HG02678 (cell line): Measurements from ENCODE around the gene FNDC3B.

Experiments used
- ATAC-seq: cut with Tn5 transposase; IDR thresholded peaks from one replicate; pipeline ENCODE4 v1.9.1; 2021; ENCODE audit warnings: mild to moderate bottlenecking, moderate library complexity; ENCODE audit not compliant: unreplicated experiment

Gene FNDC3B

DNA sequence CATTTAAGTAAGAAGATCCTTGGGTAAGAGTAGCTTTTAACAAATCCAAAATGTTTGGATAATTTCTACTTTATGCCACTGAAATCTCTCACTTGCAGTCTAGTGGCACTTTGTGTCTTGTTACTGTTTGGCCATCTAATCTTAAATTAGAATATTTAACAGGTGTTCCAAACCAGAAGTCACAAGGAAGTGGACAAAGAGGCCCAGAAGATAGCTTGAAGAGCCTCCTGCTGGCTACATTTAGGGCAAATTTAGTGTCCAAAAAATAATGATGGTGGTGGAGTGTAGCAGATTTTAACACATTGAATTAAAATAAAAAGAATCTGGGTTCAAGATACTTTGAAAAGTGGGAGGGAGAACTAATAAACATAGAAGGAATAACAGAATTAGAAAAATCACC lies 236.7 kb downstream of the FNDC3B start:
- ATAC-seq = no peak

DNA sequence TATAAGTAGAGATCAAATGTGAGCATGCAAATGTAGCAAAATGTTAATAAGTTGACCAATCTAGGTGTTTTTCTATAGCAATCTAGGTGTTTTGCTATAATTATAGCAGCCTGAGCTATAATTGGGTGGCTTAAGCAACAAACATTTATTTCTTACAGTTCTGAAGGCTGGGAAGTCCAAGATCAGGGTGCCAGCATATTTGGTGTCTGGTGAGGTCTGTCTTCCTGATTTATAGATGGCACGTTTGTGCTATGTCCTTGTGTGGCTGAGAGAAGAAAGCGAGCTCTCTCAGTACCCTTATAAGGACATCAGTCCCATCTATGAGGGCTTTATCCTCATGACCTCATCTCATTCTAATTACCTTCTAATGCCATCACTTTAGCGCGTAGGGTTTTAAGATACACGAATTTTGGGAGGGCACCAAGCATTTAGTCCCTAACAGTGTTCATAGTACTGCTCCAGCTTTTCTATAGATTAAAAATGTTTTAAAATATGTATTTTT lies 237.8 kb downstream of the FNDC3B start:
- ATAC-seq = no peak

DNA sequence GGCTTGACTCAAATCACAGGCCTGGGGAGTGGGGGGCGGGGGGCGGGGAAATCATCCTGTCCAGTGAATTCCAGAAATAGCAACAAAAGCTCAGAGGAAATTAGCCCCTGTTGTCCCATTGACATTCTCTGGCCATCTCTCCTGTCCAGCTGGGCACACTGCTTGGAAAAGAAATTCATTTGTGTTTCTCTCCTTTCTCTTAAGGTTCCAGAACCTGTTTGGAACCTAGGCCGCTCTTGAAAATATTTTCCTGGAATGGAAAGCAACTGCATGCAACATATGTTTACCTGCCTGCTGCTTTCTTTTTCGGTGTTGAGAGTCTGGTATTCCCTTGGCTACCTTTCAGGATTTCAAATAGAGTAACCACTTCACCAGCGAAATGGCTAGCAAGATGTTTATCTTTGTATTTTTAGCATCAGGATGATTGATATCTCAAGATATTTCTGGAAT lies 239.8 kb downstream of the FNDC3B start:
- ATAC-seq = no peak

DNA sequence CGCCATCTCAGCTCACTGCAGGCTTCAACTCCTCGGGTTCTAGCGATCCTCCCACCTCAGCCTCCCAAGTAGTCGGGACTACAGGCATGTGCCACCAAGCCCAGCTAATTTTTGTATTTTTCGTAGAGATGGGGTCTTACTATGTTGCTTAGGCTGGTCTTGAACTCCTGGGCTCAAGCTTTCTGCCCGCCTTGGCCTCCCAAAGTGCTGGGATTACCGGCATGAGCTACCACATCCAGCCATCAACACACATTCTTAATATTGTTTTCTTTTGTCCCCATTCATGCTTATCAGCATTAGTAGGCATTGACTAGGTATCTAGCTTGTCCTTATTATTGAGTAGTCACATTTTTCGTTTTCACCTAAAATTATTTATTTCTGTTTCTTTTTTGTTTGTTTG lies 240.6 kb downstream of the FNDC3B start:
- ATAC-seq = no peak

DNA sequence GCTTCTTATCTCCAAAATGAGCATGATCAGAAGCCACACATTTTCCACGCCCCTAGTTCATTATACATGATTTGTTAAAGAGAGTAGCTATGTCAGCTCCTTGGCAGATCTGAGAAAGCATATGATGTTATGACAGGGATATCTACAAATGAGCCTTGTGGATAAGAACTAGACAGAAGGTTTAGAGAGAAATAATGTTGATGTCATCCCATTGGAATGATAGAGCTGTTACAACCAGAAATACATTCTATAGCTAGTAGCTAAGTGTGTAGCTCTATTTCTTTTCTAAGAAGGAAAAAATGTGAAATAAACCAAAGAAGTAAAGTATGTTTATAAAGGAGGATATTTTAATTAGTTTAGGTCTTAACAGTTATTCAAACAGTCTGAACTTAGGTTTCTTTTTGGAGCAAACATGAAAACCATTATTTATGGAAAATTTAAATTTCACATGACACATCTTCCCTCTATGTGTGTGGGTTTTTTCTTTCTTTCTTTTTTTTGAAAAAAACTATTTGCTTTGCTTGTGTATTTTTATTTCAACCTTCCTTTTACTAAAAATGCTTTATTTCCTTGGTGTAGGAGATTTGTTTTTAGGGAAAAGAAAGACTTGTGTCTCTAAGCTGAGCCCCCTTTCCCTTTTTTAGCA lies 241.2 kb downstream of the FNDC3B start:
- no peak for ATAC-seq

DNA sequence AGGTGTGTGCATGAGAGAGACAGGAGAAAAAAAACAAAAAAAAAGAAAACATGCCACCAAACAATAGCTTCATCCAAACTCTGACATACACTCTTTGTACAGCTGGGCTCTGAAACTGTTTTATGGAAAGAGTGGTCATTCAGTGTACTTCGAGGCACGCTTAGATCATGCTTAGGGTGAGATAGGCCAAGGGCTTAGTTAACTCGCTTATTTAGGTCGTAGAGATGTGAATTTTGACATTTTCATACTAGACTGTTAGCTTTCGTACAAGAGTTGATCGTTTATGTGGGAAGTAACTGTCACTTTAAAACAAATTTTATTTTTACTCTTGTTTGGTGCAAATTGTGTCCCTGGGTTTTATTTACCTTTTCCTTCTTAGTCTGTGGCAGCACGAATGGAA lies 242.5 kb downstream of the FNDC3B start:
- no peak for ATAC-seq

DNA sequence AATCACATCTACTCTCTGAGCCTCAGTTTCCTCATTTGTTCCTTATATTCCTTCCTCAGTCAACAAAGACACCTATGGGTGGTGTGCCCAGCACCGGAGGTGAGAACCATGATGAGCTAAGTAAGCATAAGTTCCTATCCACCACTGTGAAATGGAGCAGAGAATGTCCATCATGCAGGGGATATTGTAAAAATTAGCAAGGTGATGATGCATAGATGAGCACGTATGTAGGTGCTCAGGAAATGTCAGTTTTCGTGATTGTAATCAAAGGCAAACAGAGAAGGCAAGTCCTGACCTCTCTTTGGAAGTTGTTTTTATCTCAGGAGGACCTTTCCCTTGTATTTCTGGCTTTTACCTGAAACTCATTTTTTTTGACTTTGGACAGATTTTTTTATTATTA lies 243.5 kb downstream of the FNDC3B start:
- ATAC-seq = no peak

DNA sequence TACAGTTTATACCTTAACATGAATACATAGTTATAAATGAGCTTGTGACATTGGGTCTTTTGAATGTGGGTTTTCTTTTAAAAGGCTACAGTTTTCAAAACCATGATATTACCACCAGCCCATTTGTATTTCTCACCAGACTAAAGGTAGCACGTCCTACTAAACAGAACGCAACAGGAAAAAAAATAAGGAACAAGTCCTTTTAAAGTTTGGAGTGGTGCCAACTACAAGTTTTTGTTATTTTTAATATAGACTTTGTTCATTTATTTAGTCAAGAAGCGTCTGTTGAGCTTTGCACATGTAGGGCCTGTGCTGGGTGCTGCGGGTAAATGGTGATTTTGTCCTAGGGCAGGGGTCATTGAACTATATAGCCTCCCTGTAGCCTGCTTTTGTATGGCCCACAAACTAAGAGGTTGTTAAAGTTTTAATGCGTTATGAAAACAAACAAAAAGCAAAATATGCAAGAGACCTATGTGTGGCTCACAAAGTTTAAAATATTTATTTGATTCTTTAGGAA lies 244.5 kb downstream of the FNDC3B start:
- no peak for ATAC-seq

DNA sequence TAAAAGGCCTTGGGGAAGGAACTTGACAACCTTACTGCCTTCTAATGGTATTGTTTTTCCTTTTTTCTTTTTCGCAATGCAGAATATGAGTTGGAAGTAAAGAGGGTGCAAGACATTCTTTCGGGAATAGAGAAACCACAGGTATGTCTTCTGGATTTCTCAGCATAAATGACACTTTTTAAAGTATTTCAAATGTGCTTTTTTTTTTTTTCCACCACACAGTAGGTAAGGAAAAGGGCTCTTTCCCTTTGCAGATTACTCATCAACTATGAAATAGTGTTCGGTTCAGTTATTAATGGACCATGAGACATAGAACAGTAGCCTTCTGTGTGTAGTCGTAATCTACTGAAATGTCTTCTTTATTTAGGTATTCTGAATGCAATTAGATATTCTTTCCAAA lies 246.5 kb downstream of the FNDC3B start:
- no peak for ATAC-seq

DNA sequence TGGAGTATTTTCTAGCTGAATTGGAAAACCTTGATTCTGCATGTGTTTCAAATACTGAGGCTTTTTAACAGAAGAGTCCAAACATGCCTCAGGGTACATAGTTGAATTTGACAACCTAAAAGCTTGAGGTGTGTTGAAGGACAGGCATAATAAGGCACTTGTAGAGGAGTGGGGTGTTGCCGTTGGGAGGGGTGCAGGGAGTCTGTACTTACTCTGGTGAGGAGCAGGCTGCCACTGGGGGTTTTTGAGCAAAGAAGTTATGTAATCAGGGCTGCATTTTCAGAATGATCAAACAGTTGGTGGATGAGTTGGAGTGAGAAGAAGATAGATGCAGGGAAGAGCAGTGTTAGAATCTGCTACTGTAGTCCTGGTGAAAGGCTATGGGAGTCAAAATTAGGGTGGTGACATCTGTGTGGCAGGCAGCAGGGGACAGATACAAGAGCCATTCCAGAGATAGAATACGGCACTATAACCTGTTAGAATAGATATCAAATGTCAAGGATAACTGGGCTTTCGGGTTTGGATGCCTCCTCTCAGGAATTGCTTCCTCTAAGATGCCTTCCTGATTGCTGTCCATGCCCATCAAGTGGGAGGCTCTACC lies 247.3 kb downstream of the FNDC3B start:
- ATAC-seq = no peak

DNA sequence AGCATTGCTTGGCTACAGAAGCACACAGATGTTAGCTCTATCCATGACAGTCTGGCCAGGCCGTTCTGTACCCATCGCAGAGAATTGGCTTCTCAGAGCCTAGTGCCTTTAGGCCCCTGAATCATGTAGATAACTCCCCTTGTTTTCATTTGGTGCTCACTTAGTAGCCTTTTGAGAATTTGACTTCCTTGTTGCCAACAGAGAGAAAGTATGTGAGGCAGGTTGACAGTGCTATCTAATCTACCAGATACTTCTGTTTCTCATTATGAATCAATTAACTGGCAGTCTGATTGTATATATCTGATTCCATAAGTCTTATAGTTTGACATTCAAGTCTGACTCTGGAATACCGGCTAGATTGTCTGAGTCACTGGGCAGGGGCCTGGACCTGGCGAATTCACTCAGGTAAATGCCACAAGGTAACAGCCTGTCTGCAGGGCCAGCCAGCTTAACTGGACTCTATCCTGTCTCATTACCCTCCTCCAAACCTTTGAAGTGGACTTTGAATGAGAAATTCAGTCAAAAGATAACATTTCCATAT lies 248.6 kb downstream of the FNDC3B start:
- no peak for ATAC-seq

DNA sequence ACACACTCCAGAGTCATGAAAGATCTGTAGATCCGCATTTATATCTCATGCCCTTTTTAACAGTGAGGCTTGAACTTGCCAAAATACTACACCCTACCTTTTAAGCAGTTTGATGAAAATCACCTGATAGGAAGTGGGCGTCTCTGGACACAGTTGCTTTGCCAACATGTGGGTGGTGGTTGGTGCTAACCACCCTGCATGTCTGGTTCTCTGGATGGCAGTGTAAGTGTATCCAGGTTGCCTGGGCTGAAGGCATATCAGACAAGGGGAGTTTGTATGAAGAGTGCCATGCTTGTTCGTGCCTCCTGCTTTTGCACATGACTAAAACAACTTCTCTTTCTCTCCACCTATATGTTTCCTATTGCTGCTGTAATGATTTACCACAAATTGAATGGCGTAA lies 249.3 kb downstream of the FNDC3B start:
- ATAC-seq = no peak

DNA sequence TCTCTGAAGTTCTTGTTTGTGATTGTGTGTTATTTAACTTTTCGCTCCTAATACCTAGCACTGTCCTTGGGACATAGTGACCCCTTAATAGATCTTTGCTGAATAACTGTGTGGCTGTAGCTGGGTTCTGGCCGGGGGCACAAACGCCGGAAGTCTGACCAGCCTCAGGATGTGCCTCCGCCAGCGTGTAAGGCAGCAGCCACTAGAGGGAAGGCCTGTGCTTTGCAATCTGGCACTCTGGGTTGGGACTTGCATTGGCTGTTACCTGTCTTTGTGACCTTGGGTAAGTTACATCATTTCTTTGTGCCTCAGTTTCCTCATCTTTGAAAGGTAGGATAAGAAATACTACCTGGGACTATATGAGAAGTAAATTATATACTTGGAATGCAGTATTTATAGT lies 250.2 kb downstream of the FNDC3B start:
- ATAC-seq = peak; percentile 92

DNA sequence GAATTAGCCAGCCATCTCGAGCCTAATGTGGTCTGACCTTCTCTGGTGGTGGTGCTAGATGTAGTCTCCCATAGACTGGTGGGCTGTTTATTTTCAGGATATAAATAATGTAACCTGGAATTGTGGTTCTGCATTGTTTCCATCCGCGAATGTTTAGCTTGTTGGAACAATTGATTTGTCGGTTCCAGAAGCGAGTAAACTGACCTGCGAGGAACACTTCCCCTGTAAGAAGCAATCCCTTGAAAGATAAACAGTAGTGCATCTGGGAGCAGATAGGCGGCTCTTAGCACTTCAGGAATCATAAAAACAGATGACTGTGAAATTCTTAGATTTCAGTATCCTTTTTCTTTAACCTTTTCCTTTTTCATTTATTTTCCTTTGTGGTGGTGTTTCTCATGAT lies 251.1 kb downstream of the FNDC3B start:
- ATAC-seq = no peak

DNA sequence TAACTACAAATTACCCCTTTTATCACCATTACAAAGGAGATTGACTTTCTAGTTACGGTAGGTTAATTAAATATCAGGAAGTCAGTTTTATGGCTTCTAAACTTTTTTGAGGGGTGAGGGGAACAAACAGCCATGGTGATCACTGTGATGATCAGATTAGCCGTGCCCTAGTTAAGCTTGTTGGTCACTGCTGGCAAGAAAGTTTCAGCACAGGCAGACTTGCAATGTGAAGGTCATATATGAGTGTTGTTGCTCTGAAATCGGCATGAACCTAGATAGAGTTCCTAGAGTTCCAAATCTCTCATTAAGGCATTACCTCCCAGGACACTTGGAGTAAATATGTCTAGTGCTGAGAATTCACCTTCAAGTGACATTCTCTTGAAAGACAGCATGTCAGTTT lies 252.3 kb downstream of the FNDC3B start:
- ATAC-seq = no peak

DNA sequence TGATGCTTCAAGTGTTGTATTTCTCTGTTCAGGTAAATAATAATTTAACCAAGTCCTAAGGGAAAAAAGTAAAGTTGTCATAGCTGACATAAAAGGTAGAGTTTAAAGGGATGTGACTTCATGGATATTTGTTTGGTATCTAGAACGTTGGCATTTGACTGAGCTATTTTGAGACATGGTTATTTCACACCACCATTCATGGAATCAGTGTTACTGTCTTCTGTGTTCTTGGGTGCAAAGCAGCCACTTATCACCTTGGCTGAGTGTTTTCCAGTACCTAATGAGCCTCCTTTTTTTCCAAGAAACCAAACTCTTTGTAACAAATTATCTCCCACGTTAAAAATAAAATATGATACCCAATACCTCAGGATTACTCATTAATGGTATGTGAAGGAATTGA lies 253.0 kb downstream of the FNDC3B start:
- ATAC-seq = no peak

DNA sequence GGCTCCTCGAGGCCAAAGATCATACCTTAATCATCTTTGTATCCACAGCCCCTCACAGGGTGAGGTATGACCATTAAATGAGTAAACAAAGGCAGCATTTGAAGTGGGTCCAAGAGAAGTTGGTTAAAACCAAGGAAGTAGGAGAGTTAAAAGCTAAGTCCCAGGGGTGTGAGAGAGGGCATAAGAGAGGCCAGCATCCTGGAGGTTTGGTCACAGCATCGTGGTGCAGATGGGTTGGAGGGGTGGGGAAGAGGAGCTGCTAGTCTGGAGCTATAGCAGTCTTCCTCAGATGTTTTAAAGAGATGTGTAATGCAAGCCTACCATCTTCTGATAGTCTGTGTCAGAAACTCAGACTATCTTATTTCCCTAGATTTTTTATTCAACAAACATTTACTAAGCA lies 253.7 kb downstream of the FNDC3B start:
- no peak for ATAC-seq

DNA sequence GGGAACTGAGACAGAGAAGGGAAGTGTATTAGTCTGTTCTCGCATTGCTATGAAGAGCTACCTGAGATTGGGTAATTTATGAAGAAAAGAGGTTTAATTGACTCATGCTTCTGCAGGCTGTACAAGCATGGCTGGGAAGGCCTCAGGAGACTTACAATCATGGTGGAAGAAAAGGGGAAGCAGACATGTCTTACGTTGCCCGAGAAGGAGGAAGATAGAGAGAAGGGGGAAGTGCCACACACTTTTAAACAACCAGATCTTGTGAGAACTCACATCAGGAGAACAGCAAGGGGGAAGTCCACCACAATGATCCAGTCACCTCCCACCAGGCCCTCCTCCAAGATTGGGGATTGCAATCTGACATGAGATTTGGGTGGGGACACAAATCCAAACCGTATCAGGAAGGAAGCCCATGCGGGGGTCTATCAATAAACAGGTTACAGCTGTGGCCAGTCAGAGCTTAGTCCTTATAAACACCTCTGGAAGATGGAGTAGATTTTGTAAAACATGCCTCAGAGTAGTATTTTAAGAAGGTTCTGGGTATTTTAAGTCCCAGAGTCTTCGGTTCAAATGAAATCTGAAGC lies 254.9 kb downstream of the FNDC3B start:
- ATAC-seq = no peak

DNA sequence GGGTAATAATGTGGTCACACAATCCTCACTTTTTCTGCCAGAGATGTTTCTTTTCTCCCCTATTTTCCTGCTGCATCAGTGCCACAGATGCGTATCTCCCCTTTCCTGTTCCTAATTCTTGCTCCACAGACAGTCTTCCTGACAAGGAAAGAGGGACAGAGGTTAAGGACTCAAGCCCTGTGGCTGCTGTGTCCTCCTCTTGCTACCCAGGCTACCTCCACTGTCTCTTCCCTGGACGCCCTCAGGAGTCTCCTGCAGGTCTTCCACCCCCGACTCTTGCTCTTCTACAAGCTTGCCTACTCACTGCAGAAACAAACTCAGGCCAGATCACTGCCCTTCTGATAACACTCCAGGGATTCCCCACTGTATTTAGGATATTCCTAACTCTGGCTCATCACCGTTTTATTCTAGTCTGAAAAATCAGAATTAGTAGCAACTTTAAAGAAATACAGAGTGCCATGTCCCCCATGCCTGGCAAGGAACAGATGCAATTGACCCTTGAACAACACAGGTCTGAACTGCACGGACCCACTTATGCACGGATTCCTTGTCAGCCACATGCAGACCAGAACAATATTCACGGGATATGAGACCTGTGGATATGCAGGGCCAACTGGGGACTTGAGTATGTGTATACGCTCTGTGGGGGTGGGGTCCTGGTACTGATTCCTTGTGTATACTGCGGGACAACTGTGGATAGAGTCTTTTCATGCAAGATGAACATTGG lies 257.0 kb downstream of the FNDC3B start:
- no peak for ATAC-seq

DNA sequence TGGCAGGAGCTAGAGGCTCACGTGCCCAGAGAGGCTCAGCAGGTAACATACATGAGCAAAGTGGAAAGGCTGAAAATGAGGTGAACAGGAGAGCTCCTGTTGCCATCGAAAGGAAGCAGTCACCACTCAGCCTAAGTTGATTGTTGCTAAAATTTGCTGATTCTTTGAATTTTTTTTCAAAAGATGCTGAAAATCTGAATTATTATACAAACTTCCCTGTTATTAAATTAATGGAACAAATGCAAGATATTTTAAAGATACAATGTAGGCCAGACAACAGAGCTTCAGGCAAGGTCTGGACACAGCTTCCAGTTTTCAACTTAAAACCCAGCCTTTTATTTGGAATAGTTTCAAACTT lies 257.6 kb downstream of the FNDC3B start:
- ATAC-seq = no peak

DNA sequence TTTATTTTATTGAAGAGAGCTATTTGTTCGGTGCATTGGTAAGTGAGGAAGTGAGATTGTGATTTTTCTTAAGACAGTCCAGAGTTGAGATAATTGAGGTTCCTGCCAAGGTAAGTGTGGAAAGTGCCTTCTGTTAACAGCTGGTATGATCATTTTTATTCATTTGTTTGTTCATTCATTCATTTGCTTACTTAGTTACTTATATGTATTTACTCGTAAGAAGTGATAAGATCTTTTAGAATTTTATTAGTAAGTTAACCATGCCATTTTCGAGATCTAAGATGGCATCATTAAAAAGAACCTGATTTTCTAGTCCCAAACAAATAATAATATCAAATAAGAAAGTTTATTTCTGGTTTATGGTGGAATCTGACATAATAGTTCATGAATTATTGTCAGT lies 258.9 kb downstream of the FNDC3B start:
- ATAC-seq = no peak
